ENCODE measurements around the gene NPLOC4.

The NPLOC4 gene

DNA sequence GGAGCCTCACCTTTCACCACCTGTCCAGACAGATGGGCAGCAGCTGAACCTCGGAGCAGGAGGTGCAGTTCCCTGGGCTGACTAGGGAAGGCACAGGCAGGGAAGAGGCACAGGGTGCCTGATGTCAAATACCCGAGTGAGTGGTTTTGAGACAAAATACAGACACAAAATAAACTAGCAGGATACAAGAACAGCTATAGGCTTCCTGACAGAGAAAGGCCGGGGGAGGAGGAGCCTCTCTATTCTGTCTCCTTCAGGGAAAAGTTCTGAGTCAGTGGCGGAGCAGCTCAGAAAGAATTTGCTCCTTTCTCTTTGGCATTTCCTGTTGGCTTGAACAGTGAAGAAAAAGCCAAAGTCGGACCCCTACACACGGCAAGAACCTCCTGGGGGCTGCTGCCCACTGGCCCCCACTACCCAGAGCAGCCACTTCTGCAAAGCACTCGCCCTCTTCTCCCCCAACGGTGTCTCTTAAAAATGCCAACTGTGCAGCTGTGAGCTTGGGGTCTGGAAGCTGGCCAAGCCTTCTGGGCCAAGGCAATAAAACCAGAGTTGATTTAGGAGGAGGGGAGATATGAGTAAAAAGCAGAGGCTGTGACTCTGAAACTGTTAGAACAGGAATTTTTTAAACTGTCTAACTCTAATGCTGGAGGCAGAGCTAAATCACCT lies 70.3 kb downstream of the NPLOC4 start:
- DNase-seq (ENCODE audit: low read depth): peak; percentile 82

DNA sequence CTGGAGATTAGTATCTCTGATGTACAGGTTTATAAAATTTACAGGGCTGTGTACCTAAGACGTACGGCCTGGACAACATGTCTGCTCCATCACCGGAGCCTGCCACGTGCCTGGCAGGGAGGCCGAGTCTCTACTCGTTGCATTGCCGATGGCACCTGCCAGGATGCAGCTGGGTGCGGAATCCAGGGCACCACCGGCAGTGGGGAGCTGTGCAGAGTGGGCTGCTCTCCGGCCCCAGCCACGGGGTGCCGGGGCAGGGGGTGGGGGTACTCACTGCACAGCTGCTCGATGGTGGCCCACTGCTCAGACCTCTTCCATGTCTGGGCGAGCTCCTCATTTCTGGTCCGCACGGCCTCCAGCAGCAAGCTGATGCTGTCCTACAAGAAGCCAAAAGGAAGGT lies 71.7 kb downstream of the NPLOC4 start:
- no peak for DNase-seq (ENCODE audit: low read depth)

GRCh38 chr17:81564778-81565177 lies 72.1 kb downstream of the NPLOC4 start:
- DNase-seq (ENCODE audit: low read depth): no peak

GRCh38 chr17:81563861-81564586 lies 72.9 kb downstream of the NPLOC4 start:
- no peak for DNase-seq (ENCODE audit: low read depth)

DNA sequence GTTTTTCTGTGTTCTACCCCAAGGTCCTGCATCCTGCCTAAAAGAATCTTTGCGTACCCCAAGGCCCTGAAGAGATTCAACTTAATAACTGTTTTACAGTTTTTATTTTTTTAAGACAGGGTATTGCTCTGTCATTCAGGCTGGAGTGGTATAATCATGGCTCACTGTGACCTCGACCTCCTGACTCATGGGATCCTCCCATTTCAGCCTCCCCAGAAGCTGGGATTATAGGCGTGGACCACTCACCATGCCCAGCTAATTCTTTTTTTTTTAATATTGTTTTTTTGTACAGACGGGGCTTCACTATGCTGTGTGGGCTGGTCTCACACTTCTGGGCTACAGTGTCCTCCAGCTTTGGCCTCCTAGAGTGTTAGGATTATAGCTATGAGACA lies 75.4 kb downstream of the NPLOC4 start:
- no peak for DNase-seq (ENCODE audit: low read depth)

GRCh38 chr17:81558941-81559806 lies 77.7 kb downstream of the NPLOC4 start:
- no peak for DNase-seq (ENCODE audit: low read depth)

DNA sequence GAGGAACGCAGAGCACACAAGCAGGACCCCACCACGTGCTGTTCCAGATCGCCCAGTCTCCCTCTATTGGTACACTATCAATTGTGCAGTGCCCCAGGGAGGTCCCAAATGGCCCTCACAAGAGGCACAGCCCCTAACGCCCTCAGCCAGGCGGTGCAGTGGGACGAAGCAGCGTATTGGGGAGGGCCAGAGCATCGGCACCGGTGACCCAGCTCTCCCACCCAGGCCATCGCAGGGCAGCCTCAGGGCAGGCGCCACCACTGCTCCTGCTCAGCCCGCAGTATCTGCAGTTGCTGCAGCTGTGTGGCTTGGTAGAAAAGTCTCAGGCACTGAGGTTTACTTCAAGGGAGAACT lies 78.8 kb downstream of the NPLOC4 start:
- DNase-seq (ENCODE audit: low read depth): no peak

- no peak for DNase-seq (ENCODE audit: low read depth)
Measured at GRCh38 chr17:81557276-81558114, 79.4 kb downstream of the NPLOC4 start.

- DNase-seq (ENCODE audit: low read depth): no peak
Measured at GRCh38 chr17:81556863-81557262, 80.0 kb downstream of the NPLOC4 start.

GRCh38 chr17:81556175-81556691 lies 80.7 kb downstream of the NPLOC4 start:
- no peak for DNase-seq (ENCODE audit: low read depth)

DNA sequence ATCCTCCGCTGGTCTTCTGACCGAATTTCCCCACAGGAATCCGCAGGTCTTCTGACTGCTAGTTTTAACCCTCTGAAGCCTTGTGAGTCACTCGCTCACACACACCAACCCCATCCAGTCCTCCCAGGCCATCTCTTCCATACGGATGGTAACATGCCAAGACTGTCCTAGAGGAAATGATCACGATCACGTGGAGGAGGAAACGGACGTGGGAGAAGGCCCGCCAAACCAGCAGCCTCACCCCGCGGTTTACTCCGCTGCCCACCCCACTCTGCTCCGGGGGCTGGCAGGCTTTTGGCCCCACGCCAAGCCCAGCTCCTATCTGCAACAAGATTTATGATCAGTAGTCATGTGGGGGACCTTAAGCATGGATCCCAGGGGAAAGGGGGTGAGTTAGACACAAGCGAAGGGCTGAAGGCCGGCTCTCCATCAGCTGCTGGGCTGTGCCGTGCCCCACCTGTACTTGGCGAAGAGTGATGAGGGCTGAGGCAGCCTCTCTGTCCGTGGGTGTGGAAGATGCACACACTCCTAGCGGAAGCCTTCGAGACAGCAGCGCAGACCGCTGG lies 83.2 kb downstream of the NPLOC4 start:
- peak; percentile 88 for DNase-seq (ENCODE audit: low read depth)

GRCh38 chr17:81553018-81553615 lies 83.8 kb downstream of the NPLOC4 start:
- DNase-seq (ENCODE audit: low read depth): no peak

DNA sequence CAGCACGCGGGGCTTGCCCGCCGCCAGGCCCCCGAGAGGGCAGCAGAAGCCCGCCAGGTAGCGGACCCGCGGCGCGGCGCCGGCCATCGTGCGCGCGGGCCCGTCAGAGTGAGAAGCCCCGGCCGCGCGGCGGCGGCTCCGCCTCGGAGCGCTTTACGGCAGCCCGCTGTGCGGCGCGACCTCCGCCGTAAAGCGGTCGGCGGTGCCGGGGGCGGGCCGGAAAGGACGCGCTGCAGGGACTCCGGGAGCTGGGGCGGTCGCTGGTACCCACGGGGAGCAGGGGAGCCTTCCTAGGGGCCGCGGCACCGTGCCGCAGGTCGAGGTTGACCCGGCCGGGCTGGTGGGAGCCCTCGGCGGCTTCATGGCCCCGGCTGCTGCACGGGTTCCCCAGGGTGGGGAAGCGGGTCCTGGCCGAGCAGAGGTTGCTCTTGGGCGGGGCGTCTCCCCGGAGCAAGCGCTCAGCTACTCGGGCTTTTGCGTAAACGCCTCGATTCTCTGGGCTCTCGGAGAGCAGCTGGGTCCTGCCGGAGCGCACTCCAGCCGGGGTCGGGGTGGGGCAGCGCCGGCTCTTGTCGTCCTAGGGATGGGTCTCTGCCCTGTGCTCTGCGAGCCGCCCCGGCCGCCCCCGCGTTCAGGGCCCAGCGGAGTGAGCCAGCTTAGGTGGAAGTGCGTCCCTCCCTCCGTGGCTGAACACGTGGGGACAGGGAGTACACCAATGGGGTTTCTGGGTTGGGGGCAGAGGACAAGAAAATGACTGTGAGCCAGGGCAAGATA lies 84.5 kb downstream of the NPLOC4 start, which contains the start of gene FAAP100:
FAAP100 (minus strand) TSS at position 110 of the 774 bp plus-strand sequence; CDS start at position 87, 23 bp downstream.
- no peak for DNase-seq (ENCODE audit: low read depth)

GRCh38 chr17:81551458-81552243 lies 85.3 kb downstream of the NPLOC4 start:
- DNase-seq (ENCODE audit: low read depth): no peak

- DNase-seq (ENCODE audit: low read depth): no peak
Measured at GRCh38 chr17:81550830-81551457, 86.0 kb downstream of the NPLOC4 start.

DNA sequence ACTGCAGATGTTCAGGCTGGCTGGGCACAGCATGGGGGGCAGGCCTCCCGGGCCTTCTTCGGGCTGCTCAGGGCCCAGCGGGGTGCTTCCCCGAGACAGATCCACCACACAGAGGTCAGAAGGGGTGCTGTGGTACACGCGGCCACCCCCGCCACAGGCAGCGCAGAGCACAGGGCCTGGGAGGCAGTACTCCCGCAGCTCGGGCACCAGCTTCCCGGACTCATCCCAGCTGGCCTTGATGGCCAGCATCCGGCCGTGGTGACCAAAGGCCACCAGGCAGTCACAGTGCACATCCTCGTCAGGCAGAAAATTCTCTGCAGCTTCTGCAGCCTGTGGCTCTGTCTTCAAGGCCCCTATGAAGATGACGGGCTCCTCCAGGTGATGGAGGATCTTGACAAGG lies 86.6 kb downstream of the NPLOC4 start:
- DNase-seq (ENCODE audit: low read depth): no peak

DNA sequence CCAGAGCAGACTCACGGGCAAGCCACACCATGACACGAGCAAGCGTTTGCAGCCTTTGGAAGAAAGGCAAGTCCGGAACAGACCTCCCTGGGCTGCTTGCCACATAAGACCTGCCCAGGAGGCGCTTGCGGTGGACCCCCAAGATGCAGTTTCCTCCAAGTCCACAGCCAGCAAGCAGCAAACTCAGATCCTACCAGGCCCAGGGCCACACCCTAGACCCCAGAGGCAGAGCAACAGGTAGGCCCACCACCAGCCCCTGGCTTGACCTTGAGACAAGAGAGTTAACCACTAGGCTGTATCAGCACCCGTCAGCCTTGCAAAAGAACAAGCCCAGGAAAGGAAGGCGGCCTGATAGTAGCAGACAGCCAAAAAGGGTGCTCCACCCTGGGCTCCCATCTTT lies 87.1 kb downstream of the NPLOC4 start:
- DNase-seq (ENCODE audit: low read depth): no peak

GRCh38 chr17:81549031-81549557 lies 87.8 kb downstream of the NPLOC4 start:
- no peak for DNase-seq (ENCODE audit: low read depth)

DNA sequence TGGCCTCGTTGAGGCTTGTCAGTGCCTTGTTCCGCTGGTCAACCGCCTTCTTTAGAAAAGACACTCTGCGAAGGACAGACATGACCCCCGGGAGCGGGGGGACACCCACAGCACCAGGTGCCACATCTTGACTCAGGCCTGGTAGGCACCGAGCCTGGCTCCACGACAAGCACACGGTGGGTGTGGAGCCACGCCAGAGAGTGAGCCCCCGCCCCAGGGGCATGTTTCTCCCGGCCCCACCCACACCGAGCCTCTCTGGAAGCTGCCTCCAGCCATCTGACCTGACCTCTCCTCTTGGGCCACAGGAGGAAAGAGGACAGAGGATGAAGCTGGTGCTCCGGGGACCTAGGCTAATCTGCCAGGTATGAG lies 89.3 kb downstream of the NPLOC4 start:
- no peak for DNase-seq (ENCODE audit: low read depth)
